RWPE2 (cell line): ENCODE data around the gene MGLL.

ENCODE experiments used
- ATAC-seq: fragments of 200-7000 bp; cut with Tn5 transposase; 3 replicates; pipeline ENCODE4 v1.9.1; 2021; ENCODE audit warnings: low read depth
- DNase-seq: peaks from one replicate; pipeline ENCODE4 v3.0.0-alpha.2; 2020; ENCODE audit warnings: low spot score
- H3K27ac ChIP-seq: fragments of 450-650 bp; 2 replicates; pipeline ENCODE4 v1.5.1; 2017; ENCODE audit warnings: mild to moderate bottlenecking; ENCODE audit not compliant: poor library complexity, severe bottlenecking
- H3K27me3 ChIP-seq: fragments of 250-450 bp; sonication (Bioruptor Pico); 2 replicates; pipeline ENCODE4 v1.5.1; 2021; ENCODE audit warnings: mild to moderate bottlenecking, moderate library complexity; ENCODE audit not compliant: insufficient read depth, poor library complexity, severe bottlenecking
- H3K36me3 ChIP-seq: fragments of 250-450 bp; sonication (Bioruptor Pico); 2 replicates; pipeline ENCODE4 v1.5.1; 2020; ENCODE audit warnings: low read depth, mild to moderate bottlenecking, moderate library complexity
- H3K4me1 ChIP-seq: fragments of 250-450 bp; sonication (Bioruptor Pico); 2 replicates; pipeline ENCODE4 v1.5.1; 2021; ENCODE audit warnings: mild to moderate bottlenecking, moderate library complexity; ENCODE audit not compliant: insufficient read depth, poor library complexity, severe bottlenecking
- H3K4me3 ChIP-seq: fragments of 250-450 bp; sonication (Bioruptor Pico); 2 replicates; pipeline ENCODE4 v1.5.1; 2021; ENCODE audit warnings: mild to moderate bottlenecking, moderate library complexity; ENCODE audit not compliant: severe bottlenecking
- H3K9me3 ChIP-seq: fragments of 250-450 bp; sonication (Bioruptor Pico); 2 replicates; pipeline ENCODE4 v1.5.1; 2021; ENCODE audit warnings: mild to moderate bottlenecking, moderate library complexity; ENCODE audit not compliant: severe bottlenecking
- TF ChIP-seq, protein P1 (sequence below): fragments of 450-650 bp; IDR thresholded peaks from one replicate; pipeline ENCODE4 v1.5.1; 2017; ENCODE audit warnings: mild to moderate bottlenecking, moderate library complexity; ENCODE audit not compliant: poor library complexity, severe bottlenecking

MGLL gene

DNA sequence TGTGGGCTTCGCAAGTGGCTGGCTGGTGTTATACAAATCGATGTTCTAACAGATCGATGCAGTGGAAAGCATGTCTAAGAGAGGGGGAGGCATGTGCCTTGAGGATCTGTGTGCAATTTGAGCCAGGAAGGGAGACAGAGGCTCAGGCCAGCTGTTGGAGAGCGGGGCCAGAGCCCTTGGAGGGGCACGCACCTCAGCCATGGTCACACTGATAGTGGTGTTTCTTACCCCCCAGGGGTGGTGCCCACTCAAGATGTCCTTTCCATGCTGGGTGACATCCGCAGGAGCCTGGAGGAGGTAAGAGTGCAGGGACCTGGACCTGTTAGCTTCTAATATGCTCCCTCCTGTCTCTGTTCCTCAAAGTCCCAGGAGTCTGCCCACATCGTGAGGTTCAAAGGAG, 153.4 kb downstream of the MGLL start:
- no peaks in the 10 kb centered on the region for H3K4me1 ChIP-seq
- H3K9me3 ChIP-seq, result no peaks in the 10 kb centered on the region
- H3K27ac ChIP-seq, result no peak overlapping the region
- H3K36me3 ChIP-seq, result no peaks in the 10 kb centered on the region
- H3K4me3 ChIP-seq, result no peak overlapping the region
- H3K27me3 ChIP-seq, result no peaks in the 10 kb centered on the region
- DNase-seq (no peak), ATAC-seq (no peak)
- TF ChIP-seq, protein P1, sequence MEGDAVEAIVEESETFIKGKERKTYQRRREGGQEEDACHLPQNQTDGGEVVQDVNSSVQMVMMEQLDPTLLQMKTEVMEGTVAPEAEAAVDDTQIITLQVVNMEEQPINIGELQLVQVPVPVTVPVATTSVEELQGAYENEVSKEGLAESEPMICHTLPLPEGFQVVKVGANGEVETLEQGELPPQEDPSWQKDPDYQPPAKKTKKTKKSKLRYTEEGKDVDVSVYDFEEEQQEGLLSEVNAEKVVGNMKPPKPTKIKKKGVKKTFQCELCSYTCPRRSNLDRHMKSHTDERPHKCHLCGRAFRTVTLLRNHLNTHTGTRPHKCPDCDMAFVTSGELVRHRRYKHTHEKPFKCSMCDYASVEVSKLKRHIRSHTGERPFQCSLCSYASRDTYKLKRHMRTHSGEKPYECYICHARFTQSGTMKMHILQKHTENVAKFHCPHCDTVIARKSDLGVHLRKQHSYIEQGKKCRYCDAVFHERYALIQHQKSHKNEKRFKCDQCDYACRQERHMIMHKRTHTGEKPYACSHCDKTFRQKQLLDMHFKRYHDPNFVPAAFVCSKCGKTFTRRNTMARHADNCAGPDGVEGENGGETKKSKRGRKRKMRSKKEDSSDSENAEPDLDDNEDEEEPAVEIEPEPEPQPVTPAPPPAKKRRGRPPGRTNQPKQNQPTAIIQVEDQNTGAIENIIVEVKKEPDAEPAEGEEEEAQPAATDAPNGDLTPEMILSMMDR, result no peak

DNA sequence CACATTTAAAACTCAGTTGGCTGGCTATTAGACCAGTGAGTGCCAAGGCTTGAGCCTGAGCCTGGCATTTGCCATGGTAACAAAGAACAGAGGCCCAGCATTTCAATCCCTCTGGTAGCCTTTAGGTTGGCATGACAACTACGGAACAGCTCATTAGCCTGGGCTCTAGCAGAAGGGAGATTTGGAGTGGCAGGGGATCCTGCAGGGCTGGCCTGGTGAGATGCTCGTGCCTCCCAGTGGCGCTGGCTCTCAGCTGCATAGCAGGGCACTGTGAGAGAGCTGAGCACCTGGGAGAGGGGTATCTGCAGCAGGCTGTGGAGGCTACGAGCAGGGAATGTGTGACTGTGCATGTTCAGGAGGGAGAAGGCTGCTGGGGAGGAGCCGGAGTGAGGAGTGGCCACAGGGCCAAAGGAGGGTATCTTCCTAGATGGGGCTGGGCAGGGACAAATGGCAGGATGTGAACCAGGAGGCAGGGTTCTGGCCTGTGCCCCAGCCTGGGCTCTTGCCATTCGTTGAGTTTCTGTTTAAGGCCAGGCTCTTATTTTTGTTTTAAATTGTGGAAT, 155.1 kb downstream of the MGLL start:
- Histone ChIP-seq H3K36me3 (no peaks in the 10 kb centered on the region), H3K4me1 (no peaks in the 10 kb centered on the region), H3K27me3 (no peaks in the 10 kb centered on the region), H3K27ac (no peak overlapping the region), H3K9me3 (no peaks in the 10 kb centered on the region), H3K4me3 (no peak overlapping the region)
- no peak for ATAC-seq
- TF ChIP-seq, protein P1, result no peak
- no peak for DNase-seq

DNA sequence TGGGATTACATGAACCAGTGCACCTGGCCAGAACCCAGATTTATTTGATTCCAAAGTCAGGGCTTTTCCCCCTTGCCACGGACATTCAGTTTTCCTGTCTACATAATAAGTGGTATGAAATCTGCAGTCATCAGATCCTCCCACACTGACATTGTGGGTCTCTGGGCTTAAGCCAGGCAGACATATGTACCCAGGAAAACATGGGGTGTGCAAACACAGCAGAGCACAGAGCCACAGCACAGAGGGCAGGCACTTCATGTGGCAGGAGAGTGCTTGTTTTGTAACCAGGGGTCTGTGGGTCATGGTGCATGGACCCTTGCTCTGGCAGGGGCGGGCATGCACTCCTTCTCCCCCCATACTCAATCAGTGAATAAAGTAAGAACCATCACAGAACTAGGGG, 155.6 kb downstream of the MGLL start:
- H3K27me3 ChIP-seq, result no peaks in the 10 kb centered on the region
- DNase-seq, result no peak
- H3K27ac ChIP-seq, result no peak overlapping the region
- ATAC-seq, result no peak
- no peaks in the 10 kb centered on the region for H3K4me1 ChIP-seq
- H3K9me3 ChIP-seq, result no peaks in the 10 kb centered on the region
- H3K4me3 ChIP-seq, result no peak overlapping the region
- TF ChIP-seq, protein P1, result no peak
- no peaks in the 10 kb centered on the region for H3K36me3 ChIP-seq

DNA sequence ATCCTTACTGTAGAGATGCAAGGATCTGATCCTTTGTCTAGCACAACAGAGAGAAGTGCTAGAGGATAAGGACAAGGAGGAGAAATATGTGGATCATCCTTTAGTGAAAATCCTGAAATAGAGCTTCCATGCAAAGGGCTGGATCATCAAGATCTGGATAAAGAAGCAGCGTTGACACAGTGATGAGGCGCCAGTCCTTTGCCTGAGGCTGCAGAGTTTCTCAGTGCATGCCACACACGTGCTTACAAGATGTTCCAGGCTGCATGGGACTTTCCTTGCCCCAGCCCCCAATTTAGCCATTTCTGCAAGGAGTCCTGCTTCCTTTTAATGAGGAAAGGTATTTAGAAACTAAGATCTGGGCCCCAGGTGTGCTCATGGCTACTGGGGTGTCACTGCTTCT, 156.7 kb downstream of the MGLL start:
- Histone ChIP-seq H3K27me3 (no peaks in the 10 kb centered on the region), H3K9me3 (no peaks in the 10 kb centered on the region), H3K4me3 (no peak overlapping the region), H3K27ac (no peak overlapping the region), H3K4me1 (no peaks in the 10 kb centered on the region), H3K36me3 (no peaks in the 10 kb centered on the region)
- DNase-seq (no peak), ATAC-seq (no peak)
- TF ChIP-seq, protein P1, result no peak

DNA sequence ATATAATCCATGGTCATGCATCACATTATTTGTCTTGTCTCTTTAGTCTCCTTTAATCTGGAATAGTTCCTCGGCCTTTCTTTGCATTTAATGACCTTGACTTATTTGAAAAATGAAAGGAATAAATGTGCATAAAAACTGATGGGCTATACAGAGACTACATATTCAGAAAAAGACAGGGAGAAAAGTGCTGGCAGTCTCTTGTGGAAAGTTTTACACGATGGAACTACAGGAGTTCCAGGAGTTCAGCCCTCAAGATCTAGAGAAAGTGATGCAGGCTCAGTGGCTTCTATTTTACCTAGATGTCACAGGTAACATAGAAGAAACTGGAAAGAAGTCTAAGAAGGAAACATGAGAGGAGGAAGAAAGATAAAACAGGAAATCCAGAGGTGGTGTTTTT, 157.2 kb downstream of the MGLL start:
- Histone ChIP-seq H3K27me3 (no peaks in the 10 kb centered on the region), H3K4me3 (no peak overlapping the region), H3K27ac (no peak overlapping the region), H3K9me3 (no peaks in the 10 kb centered on the region), H3K36me3 (no peaks in the 10 kb centered on the region), H3K4me1 (no peaks in the 10 kb centered on the region)
- TF ChIP-seq, protein P1, result no peak
- ATAC-seq (no peak), DNase-seq (no peak)
